Mammary epithelial cell (primary cell): ENCODE results near the gene EIF2AK3.

Source experiments
- EZH2 ChIP-seq: IDR thresholded peaks from 2 replicates; pipeline ENCODE4 v1.6.1; 2012; ENCODE audit warnings: low read length, inconsistent platforms, borderline replicate concordance
- TF ChIP-seq, protein P1 (sequence below), 2 donors: IDR thresholded peaks in 1 of 2; conservative IDR thresholded peaks in 1 of 2; 2 replicates each; pipeline ENCODE4 v1.5.1; 2011 to 2012; ENCODE audit warnings: inconsistent platforms in 2 of 2, low read length in 2 of 2, mild to moderate bottlenecking in 2 of 2, control low read depth in 1 of 2, low read depth in 1 of 2; ENCODE audit not compliant: insufficient read depth in 1 of 2; ENCODE audit errors: extremely low read depth in 1 of 2

DNA sequence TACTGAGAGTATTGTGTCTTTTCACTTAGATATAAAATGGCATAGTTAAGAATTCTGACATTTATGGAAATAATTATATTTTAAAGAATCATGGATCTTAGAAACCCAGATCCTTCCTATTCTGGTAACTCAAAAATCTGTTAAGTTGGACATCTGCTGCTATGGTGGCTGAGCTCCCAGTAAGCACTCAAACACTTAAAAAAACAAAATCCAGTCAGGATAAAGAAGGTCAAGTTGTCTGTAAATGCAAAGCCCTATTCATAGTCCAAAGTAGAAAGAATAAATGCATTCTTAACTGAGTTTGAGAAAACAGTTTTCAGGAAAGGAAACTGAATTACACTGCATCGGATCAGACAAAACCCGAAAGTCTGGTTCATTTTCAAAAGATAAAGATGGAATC is 35.6 kb downstream of the EIF2AK3 start:
- TF ChIP-seq, protein P1, sequence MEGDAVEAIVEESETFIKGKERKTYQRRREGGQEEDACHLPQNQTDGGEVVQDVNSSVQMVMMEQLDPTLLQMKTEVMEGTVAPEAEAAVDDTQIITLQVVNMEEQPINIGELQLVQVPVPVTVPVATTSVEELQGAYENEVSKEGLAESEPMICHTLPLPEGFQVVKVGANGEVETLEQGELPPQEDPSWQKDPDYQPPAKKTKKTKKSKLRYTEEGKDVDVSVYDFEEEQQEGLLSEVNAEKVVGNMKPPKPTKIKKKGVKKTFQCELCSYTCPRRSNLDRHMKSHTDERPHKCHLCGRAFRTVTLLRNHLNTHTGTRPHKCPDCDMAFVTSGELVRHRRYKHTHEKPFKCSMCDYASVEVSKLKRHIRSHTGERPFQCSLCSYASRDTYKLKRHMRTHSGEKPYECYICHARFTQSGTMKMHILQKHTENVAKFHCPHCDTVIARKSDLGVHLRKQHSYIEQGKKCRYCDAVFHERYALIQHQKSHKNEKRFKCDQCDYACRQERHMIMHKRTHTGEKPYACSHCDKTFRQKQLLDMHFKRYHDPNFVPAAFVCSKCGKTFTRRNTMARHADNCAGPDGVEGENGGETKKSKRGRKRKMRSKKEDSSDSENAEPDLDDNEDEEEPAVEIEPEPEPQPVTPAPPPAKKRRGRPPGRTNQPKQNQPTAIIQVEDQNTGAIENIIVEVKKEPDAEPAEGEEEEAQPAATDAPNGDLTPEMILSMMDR (conservative IDR thresholded peaks at IDR 0.05 in 1 of 2, IDR thresholded peaks at IDR 0.05 in 1 of 2; ENCODE audit: extremely low read depth in 1 of 2, insufficient read depth in 1 of 2, low read depth in 1 of 2, low read length in 2 of 2), result no peak
- no peak for TF ChIP-seq EZH2
